B cell (primary cell): Measurements from ENCODE around the gene SPEG. TPM values are rescaled to one million over a fixed set of nuclear protein-coding genes. Genes with fewer than 3 reads are reported as not detected.

Experiments
- ATAC-seq: fragments of 200-7000 bp; cut with Tn5 transposase; one replicate; pipeline ENCODE4 v1.10.0; 2021; ENCODE audit warnings: low read depth, mild to moderate bottlenecking, moderate number of reproducible peaks, moderate library complexity
- CTCF ChIA-PET: fragments of 350-600 bp; sonication (Branson Sonifier 250); formaldehyde crosslinking; loops from one replicate; lab custom pipeline; 2021; ENCODE audit warnings: antibody characterized with exemption, inconsistent platforms; lab: Charles Lee
- POLR2A ChIA-PET: fragments of 350-600 bp; sonication (Branson Sonifier 250); formaldehyde crosslinking; loops from one replicate; lab custom pipeline; 2021; ENCODE audit warnings: antibody characterized with exemption; lab: Charles Lee
- DNase-seq: peaks from one replicate; pipeline ENCODE4 v3.0.0; 2013
- H2AFZ ChIP-seq: 2 replicates; pipeline ENCODE4 v1.6.1; 2012; ENCODE audit warnings: mild to moderate bottlenecking, low read depth, low read length; ENCODE audit not compliant: insufficient read depth, poor library complexity, severe bottlenecking
- H3K27ac ChIP-seq, 2 donors: 1 replicate in 1 of 2; 2 replicates in 1 of 2; pipeline ENCODE4 v1.5.1; 2012 to 2013; ENCODE audit warnings: low read length in 2 of 2, mild to moderate bottlenecking in 2 of 2, moderate library complexity in 1 of 2
- H3K27me3 ChIP-seq, 4 experiments: fragments of 200-600 bp in 1 of 4; sonication (generic) in 1 of 4; replicated peaks in 1 of 4; 1 replicate in 2 of 4; 2 replicates in 2 of 4; pipeline versions ENCODE4 v1.6.1 to v1.7.0; 2013 to 2016; ENCODE audit warnings: low read length in 3 of 4, mild to moderate bottlenecking in 2 of 4, mixed read lengths in 1 of 4, moderate library complexity in 1 of 4; ENCODE audit not compliant: insufficient read depth in 4 of 4, control insufficient read depth in 3 of 4; ENCODE audit errors: control extremely low read depth in 1 of 4
- H3K36me3 ChIP-seq, 2 experiments: replicated peaks in 1 of 2; 1 replicate in 1 of 2; 2 replicates in 1 of 2; pipeline versions ENCODE4 v1.6.1 to v1.7.1; 2013; ENCODE audit warnings: low read length in 1 of 2; ENCODE audit not compliant: insufficient read depth in 2 of 2, control insufficient read depth in 1 of 2; ENCODE audit errors: control extremely low read depth in 1 of 2, extremely low read depth in 1 of 2
- H3K4me1 ChIP-seq, 2 donors: fragments of 200-600 bp in 1 of 2; sonication (generic) in 1 of 2; 1 replicate in 1 of 2; 2 replicates in 1 of 2; pipeline versions ENCODE4 v1.5.1 to v1.6.1; 2013 to 2017; ENCODE audit warnings: low read length in 2 of 2; ENCODE audit not compliant: control insufficient read depth in 2 of 2, insufficient read depth in 2 of 2
- H3K4me2 ChIP-seq: replicated peaks from 2 replicates; pipeline ENCODE3; 2012; ENCODE audit warnings: mild to moderate bottlenecking, low read depth, low read length; ENCODE audit not compliant: poor library complexity, severe bottlenecking
- H3K4me3 ChIP-seq, 5 experiments: fragments of 200-600 bp in 1 of 5; sonication (generic) in 1 of 5; 1 replicate in 3 of 5; 2 replicates in 2 of 5; pipeline versions ENCODE4 v1.5.1 to v1.7.0; 2011 to 2016; ENCODE audit warnings: low read length in 4 of 5, mild to moderate bottlenecking in 4 of 5, low read depth in 2 of 5, control low read depth in 1 of 5, moderate library complexity in 1 of 5; ENCODE audit not compliant: insufficient read depth in 1 of 5; ENCODE audit errors: control extremely low read depth in 1 of 5, extremely low read depth in 1 of 5
- H3K79me2 ChIP-seq: fragments of 200-600 bp; sonication (generic); one replicate; pipeline ENCODE4 v1.6.0; 2016; ENCODE audit warnings: low read length; ENCODE audit not compliant: control insufficient read depth, insufficient read depth
- H3K9ac ChIP-seq: fragments of 200-600 bp; sonication (generic); 2 replicates; pipeline ENCODE4 v1.6.1; 2017; ENCODE audit warnings: mild to moderate bottlenecking, low read length, moderate library complexity
- H3K9me3 ChIP-seq, 3 donors: one replicate each; pipeline versions ENCODE4 v1.6.1 to v1.7.1; 2013; ENCODE audit warnings: low read length in 2 of 3; ENCODE audit not compliant: control insufficient read depth in 2 of 3, insufficient read depth in 1 of 3; ENCODE audit errors: control extremely low read depth in 1 of 3
- H4K20me1 ChIP-seq: 2 replicates; pipeline ENCODE4 v1.6.0; 2012; ENCODE audit warnings: mild to moderate bottlenecking, low read length; ENCODE audit not compliant: insufficient read depth, control insufficient read depth, poor library complexity, severe bottlenecking
- H3K27ac Mint-ChIP-seq: one replicate; pipeline ENCODE4 v1.8.0; 2021; ENCODE audit warnings: mixed read lengths
- H3K27me3 Mint-ChIP-seq: one replicate; pipeline ENCODE4 v1.8.0; 2021; ENCODE audit warnings: mixed read lengths
- H3K4me1 Mint-ChIP-seq: one replicate; pipeline ENCODE4 v1.8.0; 2021; ENCODE audit warnings: mixed read lengths
- H3K4me3 Mint-ChIP-seq: one replicate; pipeline ENCODE4 v1.8.0; 2021; ENCODE audit warnings: mixed read lengths
- H3K9me3 Mint-ChIP-seq: one replicate; pipeline ENCODE4 v1.8.0; 2022; ENCODE audit warnings: mixed read lengths; ENCODE audit not compliant: insufficient read depth
- CTCF ChIP-seq: fragments of 200-600 bp; IDR thresholded peaks from one replicate; pipeline ENCODE4 v1.8.0; 2022; ENCODE audit warnings: antibody characterized with exemption, mild to moderate bottlenecking
- EZH2 ChIP-seq: IDR thresholded peaks from 2 replicates; pipeline ENCODE4 v1.6.1; 2012; ENCODE audit warnings: borderline replicate concordance, low read depth, mild to moderate bottlenecking, moderate library complexity, low read length; ENCODE audit not compliant: insufficient read depth, poor library complexity, severe bottlenecking
- WGBS: methylation state at CpG from one replicate; pipeline ENCODE4 v1.1.5; 2013; ENCODE audit warnings: missing lambda C conversion rate; ENCODE audit not compliant: insufficient coverage; 5-methylcytosine and 5-hydroxymethylcytosine counted together
- intact Hi-C: fragments of 100-400 bp; cut with micrococcal nuclease; formaldehyde crosslinking; loops from one replicate; pipeline ENCODE4 v1.10.0; 2022
- polyA plus RNA-seq: library from polyadenylated mRNA; depleted of rRNA; stranded (reverse); fragments of >200 nt; gene quantifications from 2 replicates; pipeline ENCODE4 v1.2.3, GENCODE V29; 2012
- total RNA-seq, 2 donors: library from RNA; stranded (reverse); fragments of 120-200 nt in 1 of 2; gene quantifications; 1 replicate in 1 of 2; 2 replicates in 1 of 2; pipeline versions ENCODE4 v1.2.3 to v1.2.4, GENCODE V29; 2013 to 2022

SPEG gene
- total and polyA plus RNA-seq, 2 donors (not counting 1 experiment from before 2014, with no cell fraction given), result 0.03 to 0.74 TPM

- ATAC-seq (no peak), DNase-seq (no peak)
- intact Hi-C loops, result no loop called here
- ChIA-PET CTCF (no interaction called here), POLR2A (no interaction called here)
- Mint-ChIP-seq H3K9me3 (no peaks in the 10 kb centered on the region), H3K27me3 (peaks cover 51% of the 10 kb centered on the region), H3K4me1 (peaks cover 17% of the 10 kb centered on the region), H3K4me3 (peak overlapping the region; percentile 74), H3K27ac (no peak overlapping the region)
- 12% methylated on average over 29 of the region's 35 CpGs for WGBS
- H3K27me3 ChIP-seq, result peaks cover 0 to 38% (median 16%) of the 10 kb centered on the region in 4 experiments
- H3K4me3 ChIP-seq, result peak overlapping the region in 2 of 5 experiments; percentile 24 to 42
- no peaks in the 10 kb centered on the region for H4K20me1 ChIP-seq
- H2AFZ ChIP-seq, result peak overlapping the region; percentile 33
- no peaks in the 10 kb centered on the region for H3K9me3 ChIP-seq
- H3K79me2 ChIP-seq, result no peaks in the 10 kb centered on the region
- no peak for TF ChIP-seq CTCF
- TF ChIP-seq EZH2, result no peak
- peaks cover 6% of the 10 kb centered on the region in 2 donors for H3K4me1 ChIP-seq
- H3K27ac ChIP-seq, result no peak overlapping the region
- no peaks in the 10 kb centered on the region for H3K36me3 ChIP-seq
- peak overlapping the region; percentile 61 for H3K4me2 ChIP-seq
- no peak overlapping the region for H3K9ac ChIP-seq
Measured at GRCh38 chr2:219442256-219443015, 7.8 kb downstream of the SPEG start.

DNA sequence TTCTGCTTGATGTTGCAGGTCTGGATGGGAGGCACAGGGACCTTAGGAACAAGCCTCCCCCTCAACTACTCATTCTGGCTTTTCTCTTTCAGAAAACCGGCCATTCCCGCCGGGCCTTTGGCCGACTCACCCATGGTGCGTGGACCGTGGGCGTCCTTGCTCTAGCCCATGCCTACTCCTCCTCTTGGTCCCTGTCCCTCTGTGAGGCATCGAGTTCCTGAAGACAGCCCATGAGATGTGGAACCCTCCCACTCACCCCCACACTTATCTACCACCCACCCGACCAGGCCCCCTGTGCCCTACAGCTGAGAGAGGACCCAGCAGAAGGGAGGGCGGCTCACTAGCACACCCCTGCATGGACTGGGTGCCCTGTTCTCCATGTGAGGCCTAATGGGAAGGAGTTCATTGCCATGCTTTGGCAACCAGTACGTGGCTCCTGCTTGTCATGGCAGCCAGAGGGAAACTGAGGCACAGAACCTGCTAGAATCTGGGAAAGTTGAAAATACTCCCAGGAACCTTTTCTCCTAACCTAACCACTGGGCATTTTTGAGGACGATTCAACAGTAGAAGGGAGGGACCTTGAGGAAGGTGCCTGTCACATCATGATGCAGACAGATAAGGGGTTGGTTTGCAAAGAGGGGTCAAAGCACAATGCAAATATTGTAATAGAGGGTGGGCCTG lies 8.5 kb downstream of the SPEG start:
- no peak overlapping the region for H2AFZ ChIP-seq
- no peak for ATAC-seq
- no peak overlapping the region for H3K4me3 ChIP-seq
- intact Hi-C loops, result no loop called here
- TF ChIP-seq CTCF (no peak), EZH2 (no peak)
- H3K79me2 ChIP-seq, result no peaks in the 10 kb centered on the region
- Mint-ChIP-seq H3K4me3 (peak overlapping the region; percentile 74), H3K4me1 (peaks cover 17% of the 10 kb centered on the region), H3K27me3 (peaks cover 51% of the 10 kb centered on the region), H3K27ac (no peak overlapping the region), H3K9me3 (no peaks in the 10 kb centered on the region)
- H3K27me3 ChIP-seq, result peaks cover 0 to 40% (median 18%) of the 10 kb centered on the region in 4 experiments
- no peaks in the 10 kb centered on the region for H3K9me3 ChIP-seq
- H4K20me1 ChIP-seq, result no peaks in the 10 kb centered on the region
- H3K4me2 ChIP-seq, result no peak overlapping the region
- H3K36me3 ChIP-seq, result no peaks in the 10 kb centered on the region
- POLR2A ChIA-PET, result no interaction called here
- H3K4me1 ChIP-seq, result peaks cover 6% of the 10 kb centered on the region in 2 donors
- no peak overlapping the region for H3K27ac ChIP-seq
- 86% methylated on average over 12 of the region's 12 CpGs for WGBS
- CTCF ChIA-PET, result no interaction called here
- no peak for DNase-seq
- H3K9ac ChIP-seq, result no peak overlapping the region
